CD4-positive, alpha-beta T cell treated with Interferon alpha-2 for 1 hour (primary cell): Measurements from ENCODE around the gene DCLRE1B.
A peak's percentile ranks its signal among the peaks of the same experiment; 100 is the strongest.

Source experiments
- DNase-seq, 2 donors: peaks; one replicate each; pipeline ENCODE4 v3.0.0-alpha.2; 2020 to 2022

Gene DCLRE1B

DNA sequence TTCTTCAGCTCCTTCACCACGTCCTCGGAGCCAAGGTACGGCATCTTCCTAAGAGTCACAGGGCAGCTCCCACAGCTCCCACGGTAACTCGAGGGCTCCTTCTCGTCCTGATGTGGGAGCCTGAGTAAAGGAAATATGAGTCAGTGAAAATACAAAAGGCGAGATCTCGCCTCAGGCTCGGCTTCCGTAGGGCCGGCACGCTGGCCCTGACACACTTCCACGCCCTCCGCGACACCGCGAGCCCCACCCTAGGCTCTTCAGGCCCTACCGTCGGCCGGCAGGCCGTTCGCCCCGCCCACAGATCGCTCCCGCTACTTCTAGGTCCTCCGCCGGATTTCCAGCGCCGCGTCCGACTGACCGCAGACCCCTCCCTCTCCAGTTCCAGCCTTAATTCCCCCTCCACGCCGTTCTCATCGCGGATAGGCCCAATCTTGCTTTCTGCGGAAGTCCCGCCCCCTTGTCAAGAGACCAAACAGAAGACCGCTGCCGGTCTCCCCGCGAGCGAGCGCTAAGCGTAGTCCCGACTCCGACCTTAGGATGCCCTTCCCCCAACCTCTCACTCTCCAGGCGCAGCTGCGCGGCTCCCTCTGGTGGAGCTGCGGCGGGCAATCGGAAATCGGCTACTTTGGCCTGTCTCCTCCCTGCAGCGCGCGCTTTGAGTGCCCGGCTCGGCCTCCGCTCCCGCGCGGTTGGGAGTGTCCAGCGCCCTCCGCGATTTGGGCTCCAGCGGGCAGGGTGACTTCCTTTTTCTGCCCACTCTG, at the start of gene DCLRE1B, which contains the start of gene AP4B1:
TSS of gene DCLRE1B (plus strand) at position 653 of the 761 bp plus-strand sequence. CDS start 261 bp downstream, outside the sequence.
TSS of gene AP4B1 (minus strand) at position 126 of the 761 bp plus-strand sequence. CDS start at position 44, 82 bp downstream.
- peak; percentile 99 for DNase-seq

GRCh38 chr1:113855630-113856400, 49.3 kb upstream of the DCLRE1B start:
- DNase-seq = no peak

- no peak for DNase-seq
These were observed 48.7 kb upstream of the DCLRE1B start for GRCh38 chr1:113856401-113856790.

DNA sequence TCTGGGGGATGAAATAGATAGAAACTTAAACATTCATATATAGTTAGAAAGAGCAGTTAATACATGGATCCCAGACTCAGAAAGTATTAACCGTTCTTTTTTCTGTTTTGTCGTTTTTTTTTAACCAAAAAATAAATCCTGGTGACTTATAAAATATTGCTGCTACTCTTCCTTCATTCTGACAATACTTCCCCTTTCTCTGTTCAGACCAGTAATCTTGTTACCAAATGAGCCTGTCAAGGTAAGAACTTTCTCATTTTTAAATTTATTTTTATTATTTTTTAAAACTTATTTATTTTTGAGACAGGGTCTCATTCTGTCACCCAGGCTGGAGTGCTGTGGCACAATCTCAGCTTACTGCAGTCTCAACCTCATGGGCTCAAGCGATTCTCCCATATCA, 47.4 kb upstream of the DCLRE1B start:
- no peak for DNase-seq

GRCh38 chr1:113858418-113858817, 46.7 kb upstream of the DCLRE1B start:
- DNase-seq = no peak

GRCh38 chr1:113858982-113859381, 46.1 kb upstream of the DCLRE1B start:
- DNase-seq = no peak

DNA sequence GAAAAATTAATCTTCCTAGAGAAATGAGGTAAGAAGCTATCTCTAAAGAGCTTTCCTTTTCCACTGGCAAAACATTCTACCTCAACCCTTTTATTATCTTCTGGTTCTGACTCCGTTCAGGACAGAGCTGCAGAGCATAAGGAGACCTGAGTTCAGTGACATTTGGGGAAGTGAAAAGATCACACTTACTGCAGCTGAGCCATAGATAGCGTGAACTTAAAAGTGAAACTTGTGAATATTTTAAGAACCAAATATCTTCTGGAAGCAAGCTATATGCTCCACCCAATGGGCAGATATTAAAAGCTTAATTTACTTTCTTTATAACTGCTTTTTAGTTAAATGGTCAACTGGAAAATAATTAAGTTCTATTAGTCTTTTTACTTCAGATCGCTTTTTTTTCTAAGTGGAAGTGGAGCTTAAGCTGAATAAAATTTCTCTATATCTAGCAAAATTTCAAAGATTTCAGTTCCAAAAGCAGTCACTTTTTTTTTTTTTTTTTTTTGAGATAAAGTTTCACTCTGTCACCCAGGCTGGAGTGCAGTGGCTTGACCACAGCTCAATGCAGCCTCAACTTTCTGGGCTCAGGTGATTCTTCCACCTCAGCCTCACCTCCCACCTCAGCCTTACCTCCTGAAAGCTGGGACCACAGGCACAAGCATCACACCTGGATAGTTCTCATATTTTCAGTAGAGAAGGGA, 45.5 kb upstream of the DCLRE1B start:
- peak in 1 of 2 donors; percentile 34 for DNase-seq

- no peak for DNase-seq
These were observed 44.2 kb upstream of the DCLRE1B start for GRCh38 chr1:113860891-113861290.

DNA sequence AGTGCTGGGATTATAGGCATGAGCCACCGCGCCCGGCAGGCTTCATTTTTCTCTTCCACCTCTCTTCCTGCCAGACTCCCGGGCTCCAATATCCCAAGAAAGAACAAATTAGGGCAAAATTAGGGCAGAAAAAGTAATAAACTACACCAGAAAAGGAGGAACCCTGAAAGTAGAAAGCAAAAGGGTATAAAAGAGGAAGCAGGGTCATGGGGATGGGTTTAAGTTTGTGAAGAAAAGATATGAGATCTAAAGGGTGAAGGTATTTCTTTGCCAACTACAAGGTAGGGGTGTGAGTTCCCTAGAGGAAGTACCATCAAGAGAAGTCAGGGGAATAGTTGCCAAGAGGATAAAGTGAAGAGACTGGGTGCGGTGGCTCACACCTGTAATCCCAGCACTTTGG, 43.5 kb upstream of the DCLRE1B start:
- DNase-seq = no peak

- no peak for DNase-seq
These were observed 36.6 kb upstream of the DCLRE1B start for GRCh38 chr1:113868387-113869083.

- peak in 1 of 2 donors; percentile 24 for DNase-seq
These were observed 34.3 kb upstream of the DCLRE1B start for GRCh38 chr1:113870778-113871177.

DNA sequence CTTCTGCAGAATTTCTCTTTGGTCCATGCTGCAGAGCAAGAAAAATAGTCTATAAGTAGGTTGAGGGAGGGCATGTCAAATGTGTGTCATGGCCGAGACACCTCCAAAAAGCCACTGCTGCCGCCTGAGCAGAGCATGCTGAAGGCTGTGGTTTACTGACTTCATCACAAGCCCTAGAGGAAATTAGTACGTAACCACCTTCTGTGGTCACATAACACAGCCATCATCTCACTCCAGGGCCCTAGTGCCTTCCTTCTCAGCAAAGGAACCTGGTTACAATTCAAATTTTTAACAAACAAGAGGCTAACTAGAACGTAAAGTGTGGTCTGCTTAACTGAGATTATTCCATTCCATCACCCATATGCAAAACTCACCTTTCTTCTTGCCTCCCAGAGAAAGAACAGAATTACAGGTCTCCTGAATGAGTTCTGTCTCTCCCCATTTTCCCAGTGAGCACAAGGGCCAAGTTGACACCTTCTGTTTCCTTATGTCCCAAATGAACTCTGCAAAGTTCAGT, 33.5 kb upstream of the DCLRE1B start, which contains the start of gene PTPN22:
TSS of gene PTPN22 (minus strand) at position 116 of the 517 bp plus-strand sequence.
- peak; percentile 84 to 89 for DNase-seq

DNA sequence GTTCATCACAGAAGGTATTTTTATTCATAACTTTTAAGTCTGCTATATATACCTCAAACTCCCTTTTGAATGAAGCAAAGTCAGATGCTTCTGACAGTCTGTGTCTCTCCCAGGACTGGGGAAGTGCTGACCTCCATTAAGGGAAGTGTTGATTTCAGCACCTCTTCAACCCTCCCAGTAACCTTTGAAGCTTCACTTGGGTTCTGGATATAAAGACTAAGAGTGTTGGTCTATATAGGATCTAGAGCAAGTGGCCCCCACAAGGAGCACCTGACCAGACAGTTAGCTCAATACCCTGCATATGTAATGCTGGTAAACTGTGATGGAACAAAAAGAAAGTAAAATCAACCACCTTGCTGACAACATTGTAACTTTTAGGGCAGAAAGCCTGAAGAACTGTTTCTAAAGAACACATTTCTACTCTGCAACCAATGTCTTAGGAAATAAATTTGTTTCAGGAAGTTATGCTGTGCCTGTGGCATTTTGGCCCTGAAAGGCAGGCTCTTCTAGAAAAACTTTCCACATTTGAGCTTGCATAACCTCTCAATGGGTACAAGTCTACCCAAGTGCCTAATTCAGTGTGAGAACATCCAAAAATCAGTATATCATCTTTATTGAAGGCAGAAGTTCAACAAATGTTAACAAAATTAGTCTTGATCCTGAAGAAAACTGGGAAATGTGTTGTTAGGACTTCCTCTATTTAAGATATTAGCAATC, 32.7 kb upstream of the DCLRE1B start:
- peak in 1 of 2 donors; percentile 45 for DNase-seq

GRCh38 chr1:113874012-113874879, 30.9 kb upstream of the DCLRE1B start:
- peak in 1 of 2 donors; percentile 45 for DNase-seq

DNA sequence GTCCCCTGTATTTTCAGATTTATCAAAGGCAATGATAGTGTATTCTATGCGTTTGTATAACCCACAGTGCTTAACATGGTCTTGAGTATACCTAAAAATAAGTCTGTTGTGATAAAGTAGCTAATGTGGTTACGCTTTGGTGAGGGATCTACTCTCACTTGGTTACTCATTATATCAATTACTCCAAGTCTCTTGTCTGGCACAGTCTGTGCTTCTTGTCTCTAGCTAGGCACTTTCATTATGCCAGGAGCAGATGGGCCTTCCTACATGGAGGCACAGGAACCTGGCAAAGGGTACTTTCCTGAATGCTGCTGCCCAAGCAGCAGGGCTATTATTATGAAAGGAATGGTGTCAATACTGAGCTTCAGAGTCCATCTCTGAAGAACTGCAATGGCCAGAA, 29.4 kb upstream of the DCLRE1B start:
- no peak for DNase-seq

DNA sequence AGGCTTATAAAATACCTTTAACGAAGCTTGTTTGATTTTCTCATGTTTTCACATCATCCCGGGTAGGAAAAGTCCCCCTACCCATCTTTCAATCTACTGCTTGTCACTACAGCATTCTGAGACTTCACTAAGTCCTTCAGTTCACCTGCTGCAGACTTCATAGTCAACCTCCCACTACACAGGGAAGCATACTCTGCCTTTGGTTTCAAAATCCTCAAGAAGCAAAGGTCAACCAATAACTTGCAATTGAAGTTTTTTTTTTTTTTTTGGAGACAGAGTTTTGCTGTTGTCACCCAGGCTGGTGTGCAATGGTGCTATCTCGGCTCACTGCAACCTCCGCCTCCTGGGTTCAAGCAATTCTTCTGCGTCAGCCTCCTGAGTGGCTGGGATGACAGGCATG, 28.9 kb upstream of the DCLRE1B start:
- DNase-seq = no peak

- DNase-seq = no peak
These were observed 25.4 kb upstream of the DCLRE1B start for GRCh38 chr1:113879739-113880038.

DNA sequence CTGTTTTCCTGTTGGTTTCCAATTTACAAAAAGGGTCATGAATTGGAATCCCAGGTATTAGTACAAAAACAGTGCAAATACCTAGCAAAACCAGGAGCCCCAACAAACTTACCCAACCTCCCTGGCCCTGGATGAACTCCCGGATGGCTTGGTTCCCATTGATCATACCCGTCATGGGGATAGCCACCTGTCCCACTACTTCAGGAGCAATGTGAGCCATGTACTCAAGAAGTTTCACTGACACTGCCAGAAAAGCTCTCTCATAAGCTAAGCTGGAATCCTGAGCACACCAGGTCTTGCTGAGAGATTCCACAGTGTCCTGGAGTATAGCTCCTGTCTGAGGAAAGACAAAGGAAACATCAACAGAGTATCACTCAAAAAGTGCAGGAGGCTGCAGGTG, 23.5 kb upstream of the DCLRE1B start:
- no peak for DNase-seq

DNA sequence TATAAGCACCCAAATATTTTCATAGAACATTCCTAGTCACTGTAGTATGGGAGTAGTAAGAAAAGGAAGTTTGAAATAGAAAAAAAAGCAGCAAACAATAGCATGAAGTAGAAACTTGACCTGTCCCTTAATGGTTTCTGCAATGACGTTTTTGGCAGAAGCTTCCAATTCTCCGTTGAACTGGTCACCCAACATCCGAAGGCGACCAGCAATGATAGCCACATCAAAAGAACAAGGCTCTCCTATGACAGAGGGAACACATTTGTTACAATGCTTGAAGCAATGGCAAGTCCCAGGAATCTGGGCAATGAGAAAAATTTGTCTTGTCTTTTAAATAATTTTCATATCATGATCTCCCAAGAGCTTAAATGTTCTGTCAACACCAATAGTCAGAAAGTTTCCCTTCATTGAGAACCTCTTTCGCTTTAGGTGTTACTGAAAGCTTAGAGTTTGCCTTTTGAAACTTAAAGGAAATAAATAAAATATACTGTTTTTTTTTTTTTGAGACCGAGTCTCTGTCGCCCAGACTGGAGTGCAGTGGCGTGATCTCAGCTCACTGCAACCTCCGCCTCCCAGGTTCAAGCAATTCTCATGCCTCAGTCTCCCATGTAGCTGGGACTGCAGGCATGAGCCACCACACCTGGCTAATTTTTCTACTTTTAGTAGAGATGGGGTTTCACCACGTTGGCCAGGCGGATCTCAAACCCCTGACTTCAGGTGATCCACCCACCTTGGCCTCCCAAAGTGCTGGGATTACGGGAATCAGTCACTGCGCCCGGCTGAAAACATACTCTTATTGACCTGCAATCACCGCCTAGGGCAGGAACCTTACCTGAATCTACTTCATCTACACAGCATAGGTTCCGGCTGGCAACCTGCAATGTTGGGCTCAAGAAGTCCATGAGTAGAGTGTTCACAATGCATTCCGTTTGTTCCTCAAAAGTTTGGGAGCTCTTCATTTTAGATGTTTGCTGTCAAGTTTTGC, 18.4 kb upstream of the DCLRE1B start:
- DNase-seq = no peak
